CD14-positive monocyte (primary cell): ENCODE measurements around the gene FAM13A. TPM values are rescaled to one million over a fixed set of nuclear protein-coding genes. Genes with fewer than 3 reads are reported as not detected.

Experiments
- DNase-seq, 3 donors: peaks; one replicate each; pipeline ENCODE4 v3.0.0-alpha.2; 2011 to 2022
- H2AFZ ChIP-seq: 2 replicates; pipeline ENCODE4 v1.6.0; 2012; ENCODE audit warnings: mild to moderate bottlenecking, low read depth, low read length, inconsistent platforms; ENCODE audit not compliant: insufficient read depth, poor library complexity, severe bottlenecking
- H3K27ac ChIP-seq, 2 donors: 1 replicate in 1 of 2; 2 replicates in 1 of 2; pipeline ENCODE4 v1.5.1; 2012 to 2013; ENCODE audit warnings: low read length in 2 of 2, control low read depth in 1 of 2, inconsistent platforms in 1 of 2, low read depth in 1 of 2, mild to moderate bottlenecking in 1 of 2
- H3K27me3 ChIP-seq, 2 donors: one replicate each; pipeline versions ENCODE4 v1.6.0 to v1.6.1; 2011 to 2013; ENCODE audit warnings: low read length in 2 of 2; ENCODE audit not compliant: control insufficient read depth in 2 of 2, insufficient read depth in 2 of 2
- H3K36me3 ChIP-seq, 2 donors: replicated peaks in 1 of 2; 1 replicate in 1 of 2; 2 replicates in 1 of 2; pipeline versions ENCODE4 v1.5.1 to v1.6.1; 2012 to 2013; ENCODE audit warnings: low read length in 2 of 2, control low read depth in 1 of 2, inconsistent platforms in 1 of 2, mild to moderate bottlenecking in 1 of 2; ENCODE audit not compliant: insufficient read depth in 2 of 2, control insufficient read depth in 1 of 2
- H3K4me1 ChIP-seq, 2 donors: 1 replicate in 1 of 2; 2 replicates in 1 of 2; pipeline versions ENCODE4 v1.5.1 to v1.6.1; 2012 to 2013; ENCODE audit warnings: low read length in 2 of 2, control low read depth in 1 of 2, inconsistent platforms in 1 of 2, mild to moderate bottlenecking in 1 of 2, moderate library complexity in 1 of 2; ENCODE audit not compliant: insufficient read depth in 2 of 2, control insufficient read depth in 1 of 2
- H3K4me2 ChIP-seq: replicated peaks from 2 replicates; pipeline ENCODE3; 2012; ENCODE audit warnings: low read length, moderate library complexity, mild to moderate bottlenecking; ENCODE audit not compliant: poor library complexity, severe bottlenecking; ENCODE audit errors: extremely low read depth
- H3K4me3 ChIP-seq, 3 experiments: fragments of 200-600 bp in 1 of 3; sonication (generic) in 1 of 3; replicated peaks in 1 of 3; 1 replicate in 2 of 3; 2 replicates in 1 of 3; pipeline ENCODE4 v1.5.1; 2011 to 2013; ENCODE audit warnings: low read length in 3 of 3, mild to moderate bottlenecking in 3 of 3, control low read depth in 2 of 3, low read depth in 2 of 3, inconsistent platforms in 1 of 3, moderate library complexity in 1 of 3
- H3K79me2 ChIP-seq: 2 replicates; pipeline ENCODE4 v1.6.0; 2012; ENCODE audit warnings: mild to moderate bottlenecking, control low read depth, inconsistent platforms, low read length, moderate library complexity; ENCODE audit not compliant: insufficient read depth
- H3K9ac ChIP-seq: 2 replicates; pipeline ENCODE4 v1.6.0; 2017; ENCODE audit warnings: low read length, mild to moderate bottlenecking; ENCODE audit not compliant: insufficient read depth, poor library complexity, severe bottlenecking
- H3K9me3 ChIP-seq, 2 donors: replicated peaks in 1 of 2; 1 replicate in 1 of 2; 2 replicates in 1 of 2; pipeline versions ENCODE4 v1.5.1 to v1.6.1; 2012 to 2013; ENCODE audit warnings: low read length in 2 of 2, control low read depth in 1 of 2; ENCODE audit not compliant: control insufficient read depth in 1 of 2, insufficient read depth in 1 of 2
- H4K20me1 ChIP-seq: 2 replicates; pipeline ENCODE4 v1.6.0; 2012; ENCODE audit warnings: mild to moderate bottlenecking, low read length, control low read depth, moderate library complexity; ENCODE audit not compliant: insufficient read depth
- H3K27ac Mint-ChIP-seq, 7 donors: one replicate each; pipeline ENCODE4 v1.8.0; 2020; ENCODE audit warnings: mild to moderate bottlenecking in 7 of 7, mixed read lengths in 7 of 7, moderate library complexity in 6 of 7, inconsistent platforms in 2 of 7
- H3K27me3 Mint-ChIP-seq, 3 donors: one replicate each; pipeline ENCODE4 v1.8.0; 2021 to 2022; ENCODE audit warnings: low read depth in 3 of 3, mild to moderate bottlenecking in 3 of 3, mixed read lengths in 3 of 3, moderate library complexity in 3 of 3, inconsistent platforms in 1 of 3
- H3K36me3 Mint-ChIP-seq, 2 donors: one replicate each; pipeline ENCODE4 v1.8.0; 2020; ENCODE audit warnings: mixed read lengths in 2 of 2, inconsistent platforms in 1 of 2, mild to moderate bottlenecking in 1 of 2
- H3K4me1 Mint-ChIP-seq: one replicate; pipeline ENCODE4 v1.8.0; 2020; ENCODE audit warnings: mild to moderate bottlenecking, mixed read lengths
- H3K4me3 Mint-ChIP-seq, 2 donors: one replicate each; pipeline ENCODE4 v1.8.0; 2020; ENCODE audit warnings: mild to moderate bottlenecking in 2 of 2, mixed read lengths in 2 of 2, moderate library complexity in 1 of 2
- H3K9me3 Mint-ChIP-seq, 7 donors: one replicate each; pipeline ENCODE4 v1.8.0; 2020 to 2022; ENCODE audit warnings: mixed read lengths in 7 of 7, mild to moderate bottlenecking in 6 of 7, moderate library complexity in 6 of 7, inconsistent platforms in 2 of 7
- WGBS: methylation state at CpG from one replicate; pipeline ENCODE4 v1.1.5; 2013; ENCODE audit warnings: missing lambda C conversion rate; ENCODE audit not compliant: insufficient coverage; 5-methylcytosine and 5-hydroxymethylcytosine counted together
- intact Hi-C, 2 donors: fragments of 100-400 bp; cut with micrococcal nuclease; formaldehyde crosslinking; loops; one replicate each; pipeline versions ENCODE4 v1.15.0 to v1.15.1; 2023
- polyA plus RNA-seq, 3 donors: library from polyadenylated mRNA; depleted of rRNA in 1 of 3; unstranded in 2 of 3; stranded (reverse) in 1 of 3; fragments of 300-500 nt in 2 of 3; fragments of >200 nt in 1 of 3; fragmentation: Illumina TruSeq in 2 of 3; gene quantifications; 1 replicate in 2 of 3; 2 replicates in 1 of 3; pipeline ENCODE4 v1.2.3, GENCODE V29; 2012 to 2021
- TF ChIP-seq, protein P1 (sequence below): fragments of 200-600 bp; IDR thresholded peaks from one replicate; pipeline ENCODE4 v1.8.0; 2022; ENCODE audit warnings: antibody characterized with exemption, mild to moderate bottlenecking

Gene FAM13A
- polyA plus RNA-seq, 3 donors, result 5.3 to 20.0 (median 6.5) TPM

DNA sequence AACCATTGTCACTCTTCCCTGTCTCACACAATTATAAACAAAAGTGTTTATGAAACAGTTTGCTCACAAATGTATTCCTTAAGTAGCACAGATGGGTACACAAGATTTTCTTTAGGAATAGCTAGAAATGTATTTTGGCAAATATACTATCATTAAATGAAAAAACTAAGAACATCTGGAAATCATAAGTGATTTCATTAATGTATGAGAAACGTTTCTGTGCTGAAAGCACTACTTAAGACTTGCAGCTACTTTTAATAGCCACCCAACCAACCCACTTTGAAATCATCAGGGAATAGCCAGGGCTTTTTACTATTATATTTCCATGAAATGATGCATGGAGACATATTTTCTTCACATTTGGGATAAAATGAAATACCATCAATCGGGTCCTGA, 297.1 kb downstream of the FAM13A start:
- no CpG with 5 or more reads among the region's 2 CpGs for WGBS

DNA sequence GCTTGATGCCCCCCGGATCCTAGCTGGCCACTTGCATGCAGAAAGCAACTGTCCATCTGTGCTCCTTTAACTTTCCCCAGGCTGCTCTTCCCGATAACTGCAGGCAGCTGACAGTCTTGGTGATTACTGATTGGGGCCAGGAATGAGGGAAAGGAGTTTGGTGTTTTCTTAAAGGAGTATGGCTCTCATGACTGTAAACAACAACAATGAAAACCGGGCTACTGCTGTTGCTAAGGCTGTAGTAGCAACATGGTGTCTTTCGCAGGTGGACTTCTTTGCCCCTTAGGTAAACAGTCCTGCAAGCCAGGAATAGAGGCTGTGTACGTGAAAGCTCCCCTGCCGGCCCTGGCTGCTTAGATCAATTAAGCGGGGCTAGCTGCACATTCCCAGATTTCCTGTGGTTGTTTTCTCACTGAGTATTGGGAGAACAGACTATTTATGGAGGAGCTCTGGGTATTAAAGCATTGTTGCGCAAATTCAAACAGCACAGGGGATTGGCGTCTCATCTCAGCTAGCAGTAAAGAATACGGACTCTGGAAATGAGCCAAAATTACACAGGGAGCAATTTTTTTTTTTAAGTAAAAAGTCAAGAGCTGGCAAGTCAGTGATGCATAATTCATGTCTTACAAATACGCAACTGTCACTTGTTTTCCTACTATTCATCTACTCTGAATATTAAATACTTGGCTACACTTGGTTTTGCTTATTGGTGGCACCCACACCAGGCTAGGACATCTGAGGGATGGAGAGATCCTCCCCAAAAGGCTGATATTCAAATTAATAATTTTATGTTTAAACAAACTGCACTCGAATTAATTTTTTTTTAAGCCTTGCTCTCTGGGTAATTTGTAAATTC, 297.7 kb downstream of the FAM13A start:
- H3K4me1 Mint-ChIP-seq, result no peaks in the 10 kb centered on the region
- peaks cover 68 to 71% of the 10 kb centered on the region in 2 donors for H3K36me3 Mint-ChIP-seq
- intact Hi-C loops, result no loop called here
- no peaks in the 10 kb centered on the region for H3K27me3 Mint-ChIP-seq
- H3K27ac Mint-ChIP-seq, result no peak overlapping the region
- Histone ChIP-seq H3K4me1 (no peaks in the 10 kb centered on the region), H3K36me3 (peaks cover 57 to 93% of the 10 kb centered on the region in 2 donors), H3K79me2 (no peaks in the 10 kb centered on the region), H4K20me1 (no peaks in the 10 kb centered on the region), H2AFZ (no peak overlapping the region), H3K9ac (no peak overlapping the region), H3K4me3 (no peak overlapping the region), H3K27me3 (no peaks in the 10 kb centered on the region), H3K27ac (no peak overlapping the region), H3K4me2 (no peak overlapping the region), H3K9me3 (no peaks in the 10 kb centered on the region)
- H3K9me3 Mint-ChIP-seq, result peaks cover 0 to 2% (median 0%) of the 10 kb centered on the region in 7 donors
- H3K4me3 Mint-ChIP-seq, result no peak overlapping the region
- no peak for DNase-seq
- TF ChIP-seq, protein P1, sequence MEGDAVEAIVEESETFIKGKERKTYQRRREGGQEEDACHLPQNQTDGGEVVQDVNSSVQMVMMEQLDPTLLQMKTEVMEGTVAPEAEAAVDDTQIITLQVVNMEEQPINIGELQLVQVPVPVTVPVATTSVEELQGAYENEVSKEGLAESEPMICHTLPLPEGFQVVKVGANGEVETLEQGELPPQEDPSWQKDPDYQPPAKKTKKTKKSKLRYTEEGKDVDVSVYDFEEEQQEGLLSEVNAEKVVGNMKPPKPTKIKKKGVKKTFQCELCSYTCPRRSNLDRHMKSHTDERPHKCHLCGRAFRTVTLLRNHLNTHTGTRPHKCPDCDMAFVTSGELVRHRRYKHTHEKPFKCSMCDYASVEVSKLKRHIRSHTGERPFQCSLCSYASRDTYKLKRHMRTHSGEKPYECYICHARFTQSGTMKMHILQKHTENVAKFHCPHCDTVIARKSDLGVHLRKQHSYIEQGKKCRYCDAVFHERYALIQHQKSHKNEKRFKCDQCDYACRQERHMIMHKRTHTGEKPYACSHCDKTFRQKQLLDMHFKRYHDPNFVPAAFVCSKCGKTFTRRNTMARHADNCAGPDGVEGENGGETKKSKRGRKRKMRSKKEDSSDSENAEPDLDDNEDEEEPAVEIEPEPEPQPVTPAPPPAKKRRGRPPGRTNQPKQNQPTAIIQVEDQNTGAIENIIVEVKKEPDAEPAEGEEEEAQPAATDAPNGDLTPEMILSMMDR, result no peak
- 90% methylated on average over 9 of the region's 12 CpGs for WGBS

More for the DNA sequence above, 297.1 kb downstream of the FAM13A start:
- no peak overlapping the region for H3K4me3 ChIP-seq
- no peak overlapping the region for H3K27ac ChIP-seq
- peaks cover 54 to 93% of the 10 kb centered on the region in 2 donors for H3K36me3 ChIP-seq
- DNase-seq, result no peak
- H3K4me1 ChIP-seq, result no peaks in the 10 kb centered on the region
- H3K4me1 Mint-ChIP-seq, result no peaks in the 10 kb centered on the region
- H3K4me3 Mint-ChIP-seq, result no peak overlapping the region
- intact Hi-C loops, result no loop called here
- H3K27ac Mint-ChIP-seq, result no peak overlapping the region
- H3K79me2 ChIP-seq, result no peaks in the 10 kb centered on the region
- H3K9ac ChIP-seq, result no peak overlapping the region
- H3K36me3 Mint-ChIP-seq, result peaks cover 69% of the 10 kb centered on the region in 2 donors
- H3K4me2 ChIP-seq, result no peak overlapping the region
- peaks cover 0 to 2% (median 0%) of the 10 kb centered on the region in 7 donors for H3K9me3 Mint-ChIP-seq
- H2AFZ ChIP-seq, result no peak overlapping the region
- H3K27me3 Mint-ChIP-seq, result no peaks in the 10 kb centered on the region
- TF ChIP-seq, protein P1, result no peak
- H3K27me3 ChIP-seq, result no peaks in the 10 kb centered on the region
- H3K9me3 ChIP-seq, result no peaks in the 10 kb centered on the region
- no peaks in the 10 kb centered on the region for H4K20me1 ChIP-seq
